Measurements from ENCODE around the gene MTG1. TPM values are rescaled to one million over a fixed set of nuclear protein-coding genes. Genes with fewer than 3 reads are reported as not detected.

Gene MTG1
- total and polyA plus RNA-seq, 3 experiments from 2014 or later, result 38.5 to 54.6 (median 53.9) TPM

GRCh38 chr10:133448120-133448519, 54.2 kb downstream of the MTG1 start:
- Mint-ChIP-seq H3K36me3 (peaks cover 4 to 21% (median 9%) of the 10 kb centered on the region in 3 donors), H3K27ac (no peak overlapping the region), H3K27me3 (peaks cover 0 to 3% of the 10 kb centered on the region in 2 donors), H3K4me3 (no peak overlapping the region), H3K9me3 (peaks cover 26 to 37% (median 30%) of the 10 kb centered on the region in 5 donors), H3K4me1 (peaks cover 3 to 7% (median 3%) of the 10 kb centered on the region in 3 donors)
- Histone ChIP-seq H3K4me1 (ENCODE audit: insufficient read depth, low read length) (no peaks in the 10 kb centered on the region), H3K27me3 (ENCODE audit: insufficient read depth, low read length, poor library complexity, severe bottlenecking) (no peaks in the 10 kb centered on the region), H3K27ac (ENCODE audit: low read depth, low read length) (no peak overlapping the region), H3K36me3 (ENCODE audit: insufficient read depth, low read length) (no peaks in the 10 kb centered on the region), H3K9me3 (ENCODE audit: low read length) (peaks cover 9% of the 10 kb centered on the region), H3K4me3 (ENCODE audit: low read length) (no peak overlapping the region)
- CTCF ChIA-PET, result no interaction called here
- no peak for DNase-seq
- POLR2A ChIA-PET, result no interaction called here

GRCh38 chr10:133451346-133451745, 57.4 kb downstream of the MTG1 start:
- Histone ChIP-seq H3K36me3 (ENCODE audit: insufficient read depth, low read length) (no peaks in the 10 kb centered on the region), H3K27ac (ENCODE audit: low read depth, low read length) (no peak overlapping the region), H3K4me3 (ENCODE audit: low read length) (no peak overlapping the region), H3K4me1 (ENCODE audit: insufficient read depth, low read length) (no peaks in the 10 kb centered on the region), H3K9me3 (ENCODE audit: low read length) (peaks cover 9% of the 10 kb centered on the region), H3K27me3 (ENCODE audit: insufficient read depth, low read length, poor library complexity, severe bottlenecking) (no peaks in the 10 kb centered on the region)
- CTCF ChIA-PET, result no interaction called here
- peaks cover 2 to 21% (median 9%) of the 10 kb centered on the region in 3 donors for H3K36me3 Mint-ChIP-seq
- no peaks in the 10 kb centered on the region for H3K27me3 Mint-ChIP-seq
- no peak overlapping the region for H3K4me3 Mint-ChIP-seq
- POLR2A ChIA-PET, result no interaction called here
- peaks cover 22 to 32% (median 30%) of the 10 kb centered on the region in 5 donors for H3K9me3 Mint-ChIP-seq
- peaks cover 0 to 11% (median 5%) of the 10 kb centered on the region in 3 donors for H3K4me1 Mint-ChIP-seq
- DNase-seq, result no peak
- no peak overlapping the region for H3K27ac Mint-ChIP-seq

- Histone ChIP-seq H3K27ac (ENCODE audit: low read depth, low read length) (no peak overlapping the region), H3K36me3 (ENCODE audit: insufficient read depth, low read length) (no peaks in the 10 kb centered on the region), H3K4me3 (ENCODE audit: low read length) (no peak overlapping the region), H3K9me3 (ENCODE audit: low read length) (peaks cover 9% of the 10 kb centered on the region), H3K4me1 (ENCODE audit: insufficient read depth, low read length) (no peaks in the 10 kb centered on the region), H3K27me3 (ENCODE audit: insufficient read depth, low read length, poor library complexity, severe bottlenecking) (no peaks in the 10 kb centered on the region)
- H3K27me3 Mint-ChIP-seq, result no peaks in the 10 kb centered on the region
- peak overlapping the region in 3 of 8 donors; percentile 11 to 64 (median 24) for H3K27ac Mint-ChIP-seq
- H3K4me1 Mint-ChIP-seq, result peaks cover 0 to 6% (median 5%) of the 10 kb centered on the region in 3 donors
- CTCF ChIA-PET, result no interaction called here
- POLR2A ChIA-PET, result no interaction called here
- DNase-seq, result no peak
- peaks cover 14 to 23% (median 21%) of the 10 kb centered on the region in 5 donors for H3K9me3 Mint-ChIP-seq
- H3K36me3 Mint-ChIP-seq, result peaks cover 2 to 13% (median 9%) of the 10 kb centered on the region in 3 donors
- H3K4me3 Mint-ChIP-seq, result no peak overlapping the region
Measured at GRCh38 chr10:133452453-133452852, 58.5 kb downstream of the MTG1 start.

- Histone ChIP-seq H3K36me3 (ENCODE audit: insufficient read depth, low read length) (no peaks in the 10 kb centered on the region), H3K4me3 (ENCODE audit: low read length) (no peak within 1 kb of the TSS)
- peak in 2 of 5 donors; percentile 53 to 56 for DNase-seq
Measured at GRCh38 chr10:133453516-133454203, 59.7 kb downstream of the MTG1 start, which contains the start of gene SCART1. TSS of gene SCART1 (plus strand) at chr10:133453945. CDS start at chr10:133453998, 53 bp downstream.

GRCh38 chr10:133454204-133454893, 60.4 kb downstream of the MTG1 start:
- H3K9me3 ChIP-seq (ENCODE audit: low read length), result no peaks in the 10 kb centered on the region
- POLR2A ChIA-PET, result no interaction called here
- H3K4me1 Mint-ChIP-seq, result peaks cover 0 to 6% (median 5%) of the 10 kb centered on the region in 3 donors
- H3K27me3 Mint-ChIP-seq, result no peaks in the 10 kb centered on the region
- H3K9me3 Mint-ChIP-seq, result peaks cover 0 to 5% (median 2%) of the 10 kb centered on the region in 5 donors
- no peaks in the 10 kb centered on the region for H3K27me3 ChIP-seq (ENCODE audit: insufficient read depth, low read length, poor library complexity, severe bottlenecking)
- peaks cover 0 to 1% (median 0%) of the 10 kb centered on the region in 3 donors for H3K36me3 Mint-ChIP-seq
- no peak overlapping the region for H3K4me3 ChIP-seq (ENCODE audit: low read length)
- H3K27ac ChIP-seq (ENCODE audit: low read depth, low read length), result no peak overlapping the region
- CTCF ChIA-PET, result no interaction called here
- H3K36me3 ChIP-seq (ENCODE audit: insufficient read depth, low read length), result no peaks in the 10 kb centered on the region
- H3K4me3 Mint-ChIP-seq, result peak overlapping the region in 6 of 7 donors; percentile 41 to 81 (median 78)
- no peaks in the 10 kb centered on the region for H3K4me1 ChIP-seq (ENCODE audit: insufficient read depth, low read length)
- DNase-seq, result no peak
- peak overlapping the region in 2 of 8 donors; percentile 6 to 73 for H3K27ac Mint-ChIP-seq

More at GRCh38 chr10:133453516-133454203, 59.7 kb downstream of the MTG1 start, which contains the start of gene SCART1:
- H3K4me1 Mint-ChIP-seq, result peaks cover 0 to 6% (median 5%) of the 10 kb centered on the region in 3 donors
- Histone ChIP-seq H3K4me1 (ENCODE audit: insufficient read depth, low read length) (no peaks in the 10 kb centered on the region), H3K27me3 (ENCODE audit: insufficient read depth, low read length, poor library complexity, severe bottlenecking) (no peaks in the 10 kb centered on the region), H3K9me3 (ENCODE audit: low read length) (peaks cover under 1% of the 10 kb centered on the region), H3K27ac (ENCODE audit: low read depth, low read length) (no peak within 1 kb of the TSS)
- ChIA-PET POLR2A (no interaction called here), CTCF (no interaction called here)
- H3K27ac Mint-ChIP-seq, result peak within 1 kb of the TSS in 6 of 8 donors; percentile 6 to 90 (median 72)
- peaks cover under 1 to 3% (median 1%) of the 10 kb centered on the region in 3 donors for H3K36me3 Mint-ChIP-seq
- H3K27me3 Mint-ChIP-seq, result no peaks in the 10 kb centered on the region
- H3K9me3 Mint-ChIP-seq, result peaks cover 2 to 11% (median 9%) of the 10 kb centered on the region in 5 donors
- H3K4me3 Mint-ChIP-seq, result peak within 1 kb of the TSS in 6 of 7 donors; percentile 41 to 83 (median 79)

- H3K27ac ChIP-seq (ENCODE audit: low read depth, low read length), result no peak overlapping the region
- no peaks in the 10 kb centered on the region for H3K36me3 ChIP-seq (ENCODE audit: insufficient read depth, low read length)
- H3K9me3 ChIP-seq (ENCODE audit: low read length), result no peaks in the 10 kb centered on the region
- H3K27me3 ChIP-seq (ENCODE audit: insufficient read depth, low read length, poor library complexity, severe bottlenecking), result no peaks in the 10 kb centered on the region
- H3K4me3 ChIP-seq (ENCODE audit: low read length), result no peak overlapping the region
- no peak for DNase-seq
- POLR2A ChIA-PET, result no interaction called here
- peak overlapping the region in 5 of 8 donors; percentile 33 to 91 (median 72) for H3K27ac Mint-ChIP-seq
- no peaks in the 10 kb centered on the region for H3K36me3 Mint-ChIP-seq
- CTCF ChIA-PET, result no interaction called here
- no peaks in the 10 kb centered on the region for H3K4me1 ChIP-seq (ENCODE audit: insufficient read depth, low read length)
- peak overlapping the region in 6 of 7 donors; percentile 23 to 81 (median 74) for H3K4me3 Mint-ChIP-seq
- H3K9me3 Mint-ChIP-seq, result no peaks in the 10 kb centered on the region
- H3K27me3 Mint-ChIP-seq, result no peaks in the 10 kb centered on the region
- peaks cover 0 to 6% (median 5%) of the 10 kb centered on the region in 3 donors for H3K4me1 Mint-ChIP-seq
Measured at GRCh38 chr10:133455196-133455595, 61.2 kb downstream of the MTG1 start.

GRCh38 chr10:133455611-133456031, 61.7 kb downstream of the MTG1 start:
- peaks cover 0 to 6% (median 5%) of the 10 kb centered on the region in 3 donors for H3K4me1 Mint-ChIP-seq
- no peak for DNase-seq
- no peaks in the 10 kb centered on the region for H3K36me3 ChIP-seq (ENCODE audit: insufficient read depth, low read length)
- H3K9me3 ChIP-seq (ENCODE audit: low read length), result no peaks in the 10 kb centered on the region
- H3K9me3 Mint-ChIP-seq, result no peaks in the 10 kb centered on the region
- no peak overlapping the region for H3K27ac ChIP-seq (ENCODE audit: low read depth, low read length)
- H3K27me3 ChIP-seq (ENCODE audit: insufficient read depth, low read length, poor library complexity, severe bottlenecking), result no peaks in the 10 kb centered on the region
- H3K27ac Mint-ChIP-seq, result peak overlapping the region in 5 of 8 donors; percentile 33 to 91 (median 72)
- CTCF ChIA-PET, result no interaction called here
- no peak overlapping the region for H3K4me3 ChIP-seq (ENCODE audit: low read length)
- H3K4me1 ChIP-seq (ENCODE audit: insufficient read depth, low read length), result no peaks in the 10 kb centered on the region
- POLR2A ChIA-PET, result no interaction called here
- H3K4me3 Mint-ChIP-seq, result peak overlapping the region in 6 of 7 donors; percentile 23 to 81 (median 74)
- no peaks in the 10 kb centered on the region for H3K36me3 Mint-ChIP-seq
- H3K27me3 Mint-ChIP-seq, result no peaks in the 10 kb centered on the region
